Activated T-helper 17 cell treated with anti-CD3 and anti-CD28 coated beads, Interleukin-2, amount 50 U/mL, for 72 hours (primary cell): ENCODE results near the gene ASB18. TPM values are rescaled to one million over a fixed set of nuclear protein-coding genes. Genes with fewer than 3 reads are reported as not detected.

Experiments
- ATAC-seq: fragments of 150-1000 bp; cut with Tn5 transposase; replicated peaks from 2 replicates; pipeline ENCODE4 v1.10.0; 2021; ENCODE audit warnings: mild to moderate bottlenecking, moderate library complexity
- H3K27ac Mint-ChIP-seq: one replicate; pipeline ENCODE4 v1.8.0; 2022; ENCODE audit warnings: mixed read lengths
- H3K27me3 Mint-ChIP-seq: one replicate; pipeline ENCODE4 v1.8.0; 2022; ENCODE audit warnings: mixed read lengths
- H3K36me3 Mint-ChIP-seq: one replicate; pipeline ENCODE4 v1.8.0; 2022; ENCODE audit warnings: low read depth, mild to moderate bottlenecking, mixed read lengths
- H3K4me1 Mint-ChIP-seq: one replicate; pipeline ENCODE4 v1.8.0; 2022; ENCODE audit warnings: mixed read lengths
- H3K4me3 Mint-ChIP-seq: one replicate; pipeline ENCODE4 v1.8.0; 2022; ENCODE audit warnings: mild to moderate bottlenecking, mixed read lengths
- H3K9me3 Mint-ChIP-seq: one replicate; pipeline ENCODE4 v1.8.0; 2022; ENCODE audit warnings: mixed read lengths
- total RNA-seq, 2 donors: library from RNA; stranded (reverse); gene quantifications; one replicate each; pipeline ENCODE4 v1.2.3, GENCODE V29; 2022

ASB18 gene
- total RNA-seq, 2 donors from 2014 or later = not detected

DNA sequence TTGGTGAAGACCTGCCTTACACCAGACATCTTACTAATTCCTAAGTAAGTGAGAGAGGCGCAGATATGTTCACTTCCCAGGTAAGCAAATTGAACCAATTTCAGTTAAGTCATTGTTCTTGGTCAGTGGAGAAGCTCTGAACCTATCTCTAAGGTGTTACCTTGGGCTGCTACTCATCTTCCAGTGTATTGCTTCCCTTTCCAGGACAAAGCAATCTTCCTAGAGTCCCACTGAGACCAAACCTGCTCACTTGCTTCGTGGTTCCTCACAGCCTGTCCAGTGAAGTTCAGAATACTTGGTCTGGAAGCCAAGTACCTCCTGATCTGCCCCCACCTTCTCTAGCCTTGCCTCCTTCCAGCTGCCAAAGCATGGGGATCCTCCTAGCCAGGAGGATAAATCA lies 73.5 kb downstream of the ASB18 start:
- ATAC-seq = no peak

GRCh38 chr2:236184701-236185100 lies 79.5 kb downstream of the ASB18 start:
- ATAC-seq = no peak
- Mint-ChIP-seq H3K4me1 (no peaks in the 10 kb centered on the region), H3K9me3 (no peaks in the 10 kb centered on the region), H3K4me3 (no peak overlapping the region), H3K27ac (no peak overlapping the region), H3K36me3 (no peaks in the 10 kb centered on the region), H3K27me3 (peaks cover 49% of the 10 kb centered on the region)

More for the DNA sequence above, 73.5 kb downstream of the ASB18 start:
- Mint-ChIP-seq H3K4me3 (no peak overlapping the region), H3K36me3 (no peaks in the 10 kb centered on the region), H3K4me1 (no peaks in the 10 kb centered on the region), H3K27ac (no peak overlapping the region), H3K27me3 (peaks cover 12% of the 10 kb centered on the region), H3K9me3 (no peaks in the 10 kb centered on the region)

DNA sequence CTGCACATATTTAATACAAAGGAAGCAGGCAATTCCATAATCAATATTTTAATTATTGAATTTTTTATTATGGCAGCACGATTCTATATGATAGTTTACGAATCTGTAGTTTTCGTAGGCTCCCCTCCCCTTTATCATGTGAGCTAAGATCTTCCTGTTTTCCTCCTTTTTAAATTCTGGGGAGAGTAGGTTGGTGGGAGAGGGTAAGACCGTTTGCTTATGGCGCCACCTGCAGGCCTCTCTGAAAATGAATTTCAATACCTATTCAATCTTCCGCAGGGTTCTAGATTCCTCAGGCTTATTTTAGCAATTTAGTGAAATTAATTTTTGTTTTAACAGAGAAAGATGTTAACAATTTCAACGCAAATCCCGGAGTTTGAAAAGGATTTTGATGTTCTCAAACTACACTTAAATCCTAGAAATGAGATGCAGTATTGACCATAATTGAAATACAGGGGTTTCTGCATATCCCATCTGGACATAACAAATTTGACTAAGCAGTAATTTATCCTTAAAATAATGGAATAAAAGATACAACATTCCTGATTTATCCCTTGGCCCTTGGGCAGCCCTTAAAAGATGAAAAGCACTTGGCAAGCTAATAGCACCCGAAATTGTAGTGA lies 83.3 kb downstream of the ASB18 start:
- no peak for ATAC-seq
- Mint-ChIP-seq H3K4me3 (no peak overlapping the region), H3K36me3 (no peaks in the 10 kb centered on the region), H3K4me1 (no peaks in the 10 kb centered on the region), H3K27me3 (peaks cover 53% of the 10 kb centered on the region), H3K27ac (no peak overlapping the region), H3K9me3 (no peaks in the 10 kb centered on the region)

DNA sequence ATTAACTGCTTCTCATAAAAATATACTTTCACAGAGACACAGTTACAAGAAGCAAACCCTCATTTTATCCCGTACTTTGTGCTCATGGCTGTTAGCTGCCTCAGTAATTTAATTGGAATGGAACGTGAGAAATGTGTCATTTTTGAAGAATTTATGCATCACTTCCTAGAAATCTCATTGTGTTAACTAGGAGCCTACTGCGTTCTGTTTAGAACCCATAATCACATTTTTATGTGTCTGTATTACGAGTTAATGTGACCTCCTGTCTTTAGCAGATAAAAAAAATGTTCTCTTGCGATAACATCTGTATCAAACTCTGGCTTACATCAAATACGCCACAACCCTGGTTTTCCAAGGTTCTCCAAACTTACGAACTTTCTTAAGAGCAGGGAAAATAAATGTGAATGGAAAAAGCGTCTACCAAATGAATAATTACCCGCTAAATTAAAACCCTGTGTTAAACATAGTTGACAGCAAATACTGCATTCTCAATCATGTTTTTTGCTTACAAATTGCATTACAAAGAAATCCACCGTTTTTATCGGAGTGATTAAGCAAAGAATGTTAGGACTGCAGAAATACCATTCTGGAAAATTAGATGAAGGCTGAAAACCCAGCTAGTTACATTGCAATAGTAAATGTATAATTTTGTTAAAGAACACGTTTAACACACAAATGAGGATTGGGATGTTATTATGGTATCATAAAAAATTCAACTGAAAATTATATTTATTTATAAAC lies 84.0 kb downstream of the ASB18 start:
- Mint-ChIP-seq H3K4me3 (no peak overlapping the region), H3K36me3 (no peaks in the 10 kb centered on the region), H3K9me3 (no peaks in the 10 kb centered on the region), H3K27ac (no peak overlapping the region), H3K4me1 (no peaks in the 10 kb centered on the region), H3K27me3 (peaks cover 53% of the 10 kb centered on the region)
- ATAC-seq = no peak

DNA sequence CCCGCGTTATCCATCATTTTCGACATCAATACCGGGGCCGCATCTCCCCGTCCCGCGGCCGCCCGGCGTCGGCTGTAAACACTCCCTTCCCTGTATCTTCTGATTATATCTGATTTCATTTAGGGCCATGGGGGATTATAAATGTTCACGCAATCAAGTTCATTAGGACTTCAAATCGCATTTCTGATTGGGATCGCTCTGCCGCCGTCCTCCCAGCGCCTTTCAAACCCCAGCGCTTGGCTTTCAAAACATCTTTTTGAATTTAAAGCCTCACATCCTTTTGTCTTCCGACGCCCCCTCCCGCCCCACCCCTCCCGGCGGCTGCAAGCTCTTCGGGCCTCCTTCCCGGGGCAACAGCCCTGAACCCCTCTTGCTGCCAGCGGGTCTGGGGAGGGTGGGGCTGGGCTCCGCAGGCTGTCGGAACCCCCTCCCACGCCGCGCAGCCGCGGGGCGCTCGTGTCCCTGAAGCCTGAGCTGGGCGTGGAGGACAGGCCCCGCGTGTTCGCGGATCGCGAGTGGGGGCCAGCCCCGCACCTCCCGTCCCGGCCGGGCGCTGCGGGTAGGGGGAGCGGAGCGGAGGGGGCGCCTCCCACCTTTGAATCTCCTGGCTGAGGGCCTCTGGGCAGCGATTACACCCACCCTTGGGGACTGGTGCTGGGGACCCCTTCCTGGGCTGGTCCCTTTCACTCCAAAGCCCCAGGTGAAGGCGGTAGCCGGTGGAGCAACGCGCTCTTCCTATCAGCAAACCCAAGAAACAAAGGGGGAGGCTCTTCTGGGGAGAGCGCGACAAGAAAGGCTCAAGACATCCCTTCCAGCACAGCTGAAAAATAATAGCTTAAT lies 84.8 kb downstream of the ASB18 start:
- Mint-ChIP-seq H3K4me1 (no peaks in the 10 kb centered on the region), H3K4me3 (no peak overlapping the region), H3K27me3 (peaks cover 55% of the 10 kb centered on the region), H3K27ac (no peak overlapping the region), H3K9me3 (no peaks in the 10 kb centered on the region), H3K36me3 (no peaks in the 10 kb centered on the region)
- no peak for ATAC-seq

DNA sequence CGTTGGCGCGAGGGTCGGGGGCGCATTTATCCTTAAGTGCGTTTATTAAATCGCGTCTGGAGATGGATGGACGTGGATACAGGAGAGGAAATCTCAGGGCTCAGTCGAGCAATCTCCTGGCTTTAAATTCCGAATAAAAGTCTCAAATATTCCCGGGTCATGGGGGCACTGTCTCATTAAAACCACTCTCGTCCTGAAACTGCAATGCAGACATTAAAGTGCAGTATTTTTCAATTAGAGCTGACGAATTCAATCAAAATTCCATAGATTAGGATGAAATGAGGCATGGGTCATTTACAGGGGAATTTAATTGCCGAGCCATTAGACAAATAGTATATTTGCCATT lies 85.3 kb downstream of the ASB18 start:
- peaks cover 57% of the 10 kb centered on the region for H3K27me3 Mint-ChIP-seq
- ATAC-seq = no peak
- peak overlapping the region; percentile 52 for H3K4me3 Mint-ChIP-seq
- no peaks in the 10 kb centered on the region for H3K4me1 Mint-ChIP-seq
- H3K9me3 Mint-ChIP-seq = no peaks in the 10 kb centered on the region
- no peaks in the 10 kb centered on the region for H3K36me3 Mint-ChIP-seq
- H3K27ac Mint-ChIP-seq = no peak overlapping the region

- Mint-ChIP-seq H3K9me3 (no peaks in the 10 kb centered on the region), H3K27me3 (peaks cover 53% of the 10 kb centered on the region), H3K4me3 (peak overlapping the region; percentile 52), H3K4me1 (no peaks in the 10 kb centered on the region), H3K36me3 (no peaks in the 10 kb centered on the region), H3K27ac (no peak overlapping the region)
- peak; percentile 48 for ATAC-seq
These were observed 86.0 kb downstream of the ASB18 start for GRCh38 chr2:236177967-236178889.

GRCh38 chr2:236177604-236177966 lies 86.6 kb downstream of the ASB18 start:
- peak; percentile 44 for ATAC-seq

DNA sequence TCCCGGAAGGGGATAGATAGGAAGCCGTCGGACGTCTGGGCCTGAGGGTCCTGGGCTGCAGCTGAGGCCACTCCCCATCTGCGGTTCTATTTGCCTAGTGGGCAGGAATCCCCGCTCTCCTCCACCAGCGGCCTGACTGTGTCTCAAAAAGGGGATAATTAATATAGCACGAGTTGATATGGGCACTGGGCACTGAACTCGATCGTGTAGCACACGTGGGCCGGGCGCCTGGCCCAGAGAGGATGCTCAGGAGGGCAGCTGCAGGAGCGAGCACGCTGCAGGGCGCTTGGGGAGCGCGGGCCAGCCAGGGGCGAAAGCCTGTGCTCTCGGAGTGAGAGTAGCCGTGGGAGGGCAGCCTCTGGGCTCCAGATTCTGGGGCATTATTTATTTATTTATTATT lies 87.3 kb downstream of the ASB18 start:
- Mint-ChIP-seq H3K4me3 (no peak overlapping the region), H3K9me3 (no peaks in the 10 kb centered on the region), H3K27me3 (peaks cover 49% of the 10 kb centered on the region), H3K36me3 (no peaks in the 10 kb centered on the region), H3K4me1 (no peaks in the 10 kb centered on the region), H3K27ac (no peak overlapping the region)
- ATAC-seq = no peak

More at GRCh38 chr2:236177604-236177966, 86.6 kb downstream of the ASB18 start:
- Mint-ChIP-seq H3K4me3 (no peak overlapping the region), H3K36me3 (no peaks in the 10 kb centered on the region), H3K9me3 (no peaks in the 10 kb centered on the region), H3K4me1 (no peaks in the 10 kb centered on the region), H3K27me3 (peaks cover 47% of the 10 kb centered on the region), H3K27ac (no peak overlapping the region)

DNA sequence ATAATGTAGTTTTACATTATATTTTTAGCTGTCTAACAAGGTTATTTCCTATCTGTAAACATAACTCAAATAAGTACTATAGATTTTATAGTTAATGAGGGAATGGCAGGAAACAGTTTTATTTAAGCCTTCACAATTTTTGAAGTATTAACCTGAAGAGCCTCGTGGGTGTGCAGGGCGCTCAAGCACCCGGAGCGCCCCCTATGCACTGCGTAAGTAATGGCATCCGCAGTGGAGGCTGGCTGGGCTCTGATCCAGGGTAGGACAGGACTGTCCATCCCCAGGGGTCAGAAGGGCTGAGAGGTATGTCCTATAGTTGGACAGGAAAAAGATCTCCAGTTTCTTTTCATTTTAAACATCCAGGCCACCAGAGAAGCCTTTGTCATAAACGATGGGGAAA lies 87.8 kb downstream of the ASB18 start:
- no peak overlapping the region for H3K4me3 Mint-ChIP-seq
- H3K4me1 Mint-ChIP-seq = no peaks in the 10 kb centered on the region
- peak; percentile 32 for ATAC-seq
- peaks cover 51% of the 10 kb centered on the region for H3K27me3 Mint-ChIP-seq
- no peaks in the 10 kb centered on the region for H3K36me3 Mint-ChIP-seq
- H3K27ac Mint-ChIP-seq = no peak overlapping the region
- no peaks in the 10 kb centered on the region for H3K9me3 Mint-ChIP-seq

DNA sequence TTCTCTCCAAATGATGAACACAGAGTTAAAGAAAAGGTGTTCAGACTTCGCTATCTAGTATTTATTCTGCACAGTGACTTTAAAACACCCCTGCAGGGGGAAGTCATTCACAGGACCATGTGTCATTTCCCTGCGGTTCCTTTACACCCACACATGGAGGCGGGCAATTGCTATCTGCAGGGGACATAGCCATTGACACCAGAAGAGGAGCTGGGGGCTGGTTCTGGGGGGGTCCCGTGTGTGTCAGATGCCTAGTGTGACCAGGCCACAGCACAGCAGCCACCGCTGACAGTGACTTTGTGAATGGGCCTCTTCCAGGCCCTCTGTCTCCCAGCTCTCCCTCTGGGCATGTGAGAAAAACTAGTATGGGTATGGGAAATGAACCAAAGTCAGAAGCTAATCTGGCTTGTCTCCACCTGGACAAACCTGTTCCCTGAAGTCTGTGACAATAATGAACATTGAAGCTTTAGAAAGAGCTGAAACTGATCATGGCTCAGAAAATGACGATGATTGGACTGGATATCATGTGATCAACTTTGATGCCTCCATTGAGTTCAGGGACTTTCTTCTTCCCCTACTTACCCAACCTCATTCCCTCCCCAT lies 88.6 kb downstream of the ASB18 start:
- peaks cover 50% of the 10 kb centered on the region for H3K27me3 Mint-ChIP-seq
- H3K4me3 Mint-ChIP-seq = no peak overlapping the region
- H3K9me3 Mint-ChIP-seq = no peaks in the 10 kb centered on the region
- H3K4me1 Mint-ChIP-seq = no peaks in the 10 kb centered on the region
- no peaks in the 10 kb centered on the region for H3K36me3 Mint-ChIP-seq
- ATAC-seq = peak; percentile 24
- H3K27ac Mint-ChIP-seq = no peak overlapping the region

GRCh38 chr2:236173729-236174607 lies 90.2 kb downstream of the ASB18 start:
- H3K27ac Mint-ChIP-seq = no peak overlapping the region
- H3K36me3 Mint-ChIP-seq = no peaks in the 10 kb centered on the region
- no peak for ATAC-seq
- H3K9me3 Mint-ChIP-seq = no peaks in the 10 kb centered on the region
- H3K4me1 Mint-ChIP-seq = no peaks in the 10 kb centered on the region
- no peak overlapping the region for H3K4me3 Mint-ChIP-seq
- H3K27me3 Mint-ChIP-seq = peaks cover 58% of the 10 kb centered on the region
